Kidney (tissue), 14 donors: ENCODE results near the gene MSLN. TPM values are rescaled to one million over a fixed set of nuclear protein-coding genes. Genes with fewer than 3 reads are reported as not detected.
A peak's percentile ranks its signal among the peaks of the same experiment; 100 is the strongest.

ENCODE experiments used
- DNase-seq, 5 donors: peaks; one replicate each; pipeline ENCODE4 v3.0.0-alpha.2; 2013 to 2020
- FAIRE-seq: peaks from 2 replicates; lab custom pipeline; 2012; peaks lifted over from hg19 to GRCh38; lab: Jason Lieb, UNC
- H3K27ac ChIP-seq, 2 donors: one replicate each; pipeline ENCODE4 v1.7.0; 2013; ENCODE audit warnings: low read depth in 2 of 2, low read length in 2 of 2, inconsistent platforms in 1 of 2
- H3K27me3 ChIP-seq: one replicate; pipeline ENCODE4 v1.7.1; 2013; ENCODE audit warnings: low read length, inconsistent platforms; ENCODE audit not compliant: control insufficient read depth, insufficient read depth
- H3K36me3 ChIP-seq, 3 donors: one replicate each; pipeline versions ENCODE4 v1.7.0 to v1.7.1; 2013; ENCODE audit warnings: low read length in 3 of 3, control low read depth in 1 of 3, inconsistent platforms in 1 of 3; ENCODE audit not compliant: insufficient read depth in 3 of 3, control insufficient read depth in 2 of 3
- H3K4me1 ChIP-seq, 3 donors: one replicate each; pipeline versions ENCODE4 v1.7.0 to v1.7.1; 2013; ENCODE audit warnings: low read length in 3 of 3, inconsistent platforms in 1 of 3, low read depth in 1 of 3; ENCODE audit not compliant: control insufficient read depth in 2 of 3, insufficient read depth in 2 of 3
- H3K4me3 ChIP-seq, 3 donors: one replicate each; pipeline versions ENCODE4 v1.7.0 to v1.8.1; 2013; ENCODE audit warnings: low read length in 3 of 3, control low read depth in 1 of 3, inconsistent platforms in 1 of 3
- H3K9ac ChIP-seq, 3 donors: one replicate each; pipeline versions ENCODE4 v1.7.0 to v1.7.1; 2013; ENCODE audit warnings: low read length in 3 of 3, control low read depth in 1 of 3, inconsistent platforms in 1 of 3
- H3K9me3 ChIP-seq, 3 donors: one replicate each; pipeline versions ENCODE4 v1.7.0 to v1.7.1; 2013; ENCODE audit warnings: low read length in 3 of 3, control low read depth in 1 of 3, inconsistent platforms in 1 of 3; ENCODE audit not compliant: control insufficient read depth in 2 of 3, insufficient read depth in 1 of 3
- CTCF ChIP-seq: IDR thresholded peaks from 3 replicates; pipeline ENCODE4 v1.5.1; 2012; ENCODE audit warnings: mild to moderate bottlenecking, moderate library complexity, borderline replicate concordance; ENCODE audit not compliant: insufficient read depth; ENCODE audit errors: extremely low read depth
- intact Hi-C: fragments of 100-400 bp; cut with DNase I; formaldehyde crosslinking; loops from one replicate; pipeline ENCODE4 v1.11.1; 2022
- polyA plus RNA-seq: library from polyadenylated mRNA; stranded (reverse); fragments of 350-450 nt; fragmentation: Illumina TruSeq; extraction: RNeasy Lipid Tissue Mini Kit (QIAGEN cat#74804); gene quantifications from one replicate; pipeline ENCODE4 v1.2.3, GENCODE V29; 2014; ENCODE audit warnings: low read depth, low replicate concordance; ENCODE audit not compliant: insufficient read depth
- total RNA-seq: library from RNA; stranded (reverse); fragmentation: NEBNext Ultra II Directional; extraction: Animal tissue kit (Norgen Biotek cat#: 25700); gene quantifications from one replicate; pipeline ENCODE4 v1.2.1, GENCODE V29; 2021
- donor health status: control.
- donor health status: control.
- donor health status: control.
- donor health status: control.
- donor health status: control.
- donor health status: DM: yes; HTN: yes; CAD: no.
- donor health status: Normal renal cell carcinoma (clear cell type).

The MSLN gene
- total and polyA plus RNA-seq, 2 donors from 2014 or later: 3.7 to 19.4 TPM

- no peaks in the 10 kb centered on the region for H3K36me3 ChIP-seq
These were observed 7.9 kb downstream of the MSLN start for GRCh38 chr16:768428-768827.

GRCh38 chr16:769184-769784 lies 8.8 kb downstream of the MSLN start:
- H3K9me3 ChIP-seq: no peaks in the 10 kb centered on the region
- no peaks in the 10 kb centered on the region for H3K4me1 ChIP-seq
- no peak for TF ChIP-seq CTCF
- no peak overlapping the region for H3K27ac ChIP-seq
- FAIRE-seq: no peak
- H3K4me3 ChIP-seq: no peak overlapping the region
- intact Hi-C loops: no loop called here
- H3K36me3 ChIP-seq: no peaks in the 10 kb centered on the region
- H3K9ac ChIP-seq: no peak overlapping the region
- DNase-seq: peak in 2 of 5 donors; percentile 43 to 56
- H3K27me3 ChIP-seq: no peaks in the 10 kb centered on the region

More at GRCh38 chr16:768428-768827, 7.9 kb downstream of the MSLN start:
- H3K4me1 ChIP-seq: no peaks in the 10 kb centered on the region
- H3K27me3 ChIP-seq: no peaks in the 10 kb centered on the region
- no peak for TF ChIP-seq CTCF
- FAIRE-seq (no peak), DNase-seq (peak in 1 of 5 donors; percentile 58)
- no peak overlapping the region for H3K4me3 ChIP-seq
- intact Hi-C loops: no loop called here
- no peak overlapping the region for H3K9ac ChIP-seq
- H3K9me3 ChIP-seq: no peaks in the 10 kb centered on the region
- H3K27ac ChIP-seq: no peak overlapping the region

GRCh38 chr16:769934-770333 lies 9.4 kb downstream of the MSLN start:
- no peak overlapping the region for H3K9ac ChIP-seq

More at GRCh38 chr16:769934-770333, 9.4 kb downstream of the MSLN start:
- Histone ChIP-seq H3K27ac (no peak overlapping the region), H3K4me1 (no peaks in the 10 kb centered on the region), H3K9me3 (no peaks in the 10 kb centered on the region), H3K27me3 (no peaks in the 10 kb centered on the region), H3K4me3 (no peak overlapping the region), H3K36me3 (no peaks in the 10 kb centered on the region)
- intact Hi-C loops: no loop called here
- no peak for FAIRE-seq
- TF ChIP-seq CTCF: no peak
- no peak for DNase-seq
